ENCODE measurements around the gene MYO1D. TPM values are rescaled to one million over a fixed set of nuclear protein-coding genes. Genes with fewer than 3 reads are reported as not detected.

Gene MYO1D
- total RNA-seq, 1 donor from 2014 or later, result 73.3 TPM

- ATAC-seq (no peak), DNase-seq (no peak)
- Histone ChIP-seq H3K4me3 (no peak overlapping the region), H3K36me3 (no peaks in the 10 kb centered on the region), H3K9me3 (no peaks in the 10 kb centered on the region), H3K27ac (no peak overlapping the region), H3K4me1 (no peaks in the 10 kb centered on the region), H3K27me3 (no peaks in the 10 kb centered on the region)
- no peak for TF ChIP-seq CTCF (IDR thresholded peaks at IDR 0.05)
- intact Hi-C loops (cut with DNase I), result no loop called here
These were observed 180.5 kb downstream of the MYO1D start for GRCh38 chr17:32696426-32696825.

DNA sequence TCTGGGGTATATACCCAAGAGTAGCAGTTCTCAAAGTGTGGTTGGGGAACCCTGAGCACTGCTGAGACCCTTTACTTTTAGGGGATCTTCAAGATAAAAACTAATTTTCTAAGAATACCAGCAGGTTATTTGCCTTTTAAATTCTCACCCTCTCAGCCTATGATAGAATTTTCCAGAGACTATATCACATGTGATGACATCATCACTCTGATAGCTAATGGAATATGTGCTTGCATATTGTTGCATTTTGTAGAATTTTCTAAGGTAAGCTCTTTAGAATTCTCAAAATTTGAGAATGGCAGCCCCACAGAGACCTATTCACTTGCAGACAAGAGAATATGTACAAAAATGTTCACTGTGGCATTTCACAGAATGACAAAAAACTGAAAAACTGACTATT lies 181.1 kb downstream of the MYO1D start:
- ATAC-seq (no peak), DNase-seq (no peak)
- H3K4me3 ChIP-seq, result no peak overlapping the region
- H3K27me3 ChIP-seq, result no peaks in the 10 kb centered on the region
- H3K36me3 ChIP-seq, result no peaks in the 10 kb centered on the region
- no peak overlapping the region for H3K27ac ChIP-seq
- intact Hi-C loops (cut with DNase I), result no loop called here
- no peaks in the 10 kb centered on the region for H3K9me3 ChIP-seq
- no peaks in the 10 kb centered on the region for H3K4me1 ChIP-seq
- TF ChIP-seq CTCF (IDR thresholded peaks at IDR 0.05), result no peak

DNA sequence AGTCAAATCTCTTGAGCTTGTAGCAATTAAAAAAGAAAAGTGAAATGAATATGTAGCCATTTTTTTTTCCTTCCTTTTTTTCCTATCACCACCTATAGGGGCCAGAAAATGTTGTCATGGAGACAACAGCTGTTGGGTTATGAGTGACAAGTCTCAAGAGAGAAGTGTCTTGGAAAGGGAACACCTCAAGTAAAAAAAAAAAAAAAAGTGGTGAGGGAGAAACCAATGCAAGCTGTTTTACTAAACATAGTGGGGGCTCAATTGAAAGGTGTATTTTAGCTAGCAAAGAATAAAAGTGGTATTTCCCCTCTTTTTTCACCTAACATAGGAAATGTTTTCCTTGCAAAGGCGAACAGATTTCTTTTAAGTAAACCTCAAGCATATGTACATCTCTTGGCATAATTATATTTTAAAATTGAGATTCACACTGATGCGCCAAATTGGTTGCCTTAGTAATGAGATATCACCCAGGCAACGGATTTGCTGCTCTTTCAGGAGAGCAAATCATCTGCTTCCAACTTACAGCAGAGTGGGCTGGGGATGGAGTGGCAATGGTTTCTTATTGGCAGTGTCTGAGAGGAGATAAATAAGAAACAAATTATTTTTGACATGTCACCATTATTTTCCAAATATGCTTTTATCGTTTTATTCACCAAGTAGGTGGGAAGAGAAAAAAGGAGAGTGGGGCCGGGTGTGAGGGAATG lies 183.6 kb downstream of the MYO1D start:
- Histone ChIP-seq H3K4me3 (no peak overlapping the region), H3K27me3 (no peaks in the 10 kb centered on the region), H3K27ac (no peak overlapping the region), H3K4me1 (no peaks in the 10 kb centered on the region), H3K9me3 (no peaks in the 10 kb centered on the region), H3K36me3 (no peaks in the 10 kb centered on the region)
- intact Hi-C loops (cut with DNase I), result no loop called here
- DNase-seq (no peak), ATAC-seq (no peak)
- TF ChIP-seq CTCF (IDR thresholded peaks at IDR 0.05), result no peak

- H3K4me3 ChIP-seq, result no peak overlapping the region
- TF ChIP-seq CTCF (IDR thresholded peaks at IDR 0.05), result no peak
- DNase-seq (no peak), ATAC-seq (no peak)
- no peaks in the 10 kb centered on the region for H3K4me1 ChIP-seq
- intact Hi-C loops (cut with DNase I), result no loop called here
- H3K27ac ChIP-seq, result no peak overlapping the region
- H3K27me3 ChIP-seq, result no peaks in the 10 kb centered on the region
- H3K9me3 ChIP-seq, result no peaks in the 10 kb centered on the region
- no peaks in the 10 kb centered on the region for H3K36me3 ChIP-seq
These were observed 184.7 kb downstream of the MYO1D start for GRCh38 chr17:32692179-32692578.

- no peak overlapping the region for H3K27ac ChIP-seq
- no peaks in the 10 kb centered on the region for H3K9me3 ChIP-seq
- ATAC-seq (no peak), DNase-seq (no peak)
- H3K4me1 ChIP-seq, result no peaks in the 10 kb centered on the region
- H3K4me3 ChIP-seq, result no peak overlapping the region
- intact Hi-C loops (cut with DNase I), result no loop called here
- no peaks in the 10 kb centered on the region for H3K27me3 ChIP-seq
- no peaks in the 10 kb centered on the region for H3K36me3 ChIP-seq
- TF ChIP-seq CTCF (IDR thresholded peaks at IDR 0.05), result no peak
These were observed 187.6 kb downstream of the MYO1D start for GRCh38 chr17:32689348-32689747.

- intact Hi-C loops (cut with DNase I), result no loop called here
- Histone ChIP-seq H3K9me3 (no peaks in the 10 kb centered on the region), H3K27me3 (no peaks in the 10 kb centered on the region), H3K36me3 (no peaks in the 10 kb centered on the region), H3K4me3 (no peak overlapping the region), H3K27ac (no peak overlapping the region), H3K4me1 (no peaks in the 10 kb centered on the region)
- DNase-seq (no peak), ATAC-seq (no peak)
- TF ChIP-seq CTCF (IDR thresholded peaks at IDR 0.05), result no peak
These were observed 188.7 kb downstream of the MYO1D start for GRCh38 chr17:32688221-32688620.

All from upper lobe of right lung (tissue), 1 donor.